GM12873 (cell line): ENCODE results near the gene C1orf226.

Experiments
- CTCF ChIP-seq: IDR thresholded peaks from 2 replicates; pipeline ENCODE4 v1.5.1; 2012; ENCODE audit warnings: low read depth, mild to moderate bottlenecking, moderate library complexity, low read length, control low read depth; ENCODE audit not compliant: insufficient read depth; ENCODE audit errors: missing control alignments

The C1orf226 gene

DNA sequence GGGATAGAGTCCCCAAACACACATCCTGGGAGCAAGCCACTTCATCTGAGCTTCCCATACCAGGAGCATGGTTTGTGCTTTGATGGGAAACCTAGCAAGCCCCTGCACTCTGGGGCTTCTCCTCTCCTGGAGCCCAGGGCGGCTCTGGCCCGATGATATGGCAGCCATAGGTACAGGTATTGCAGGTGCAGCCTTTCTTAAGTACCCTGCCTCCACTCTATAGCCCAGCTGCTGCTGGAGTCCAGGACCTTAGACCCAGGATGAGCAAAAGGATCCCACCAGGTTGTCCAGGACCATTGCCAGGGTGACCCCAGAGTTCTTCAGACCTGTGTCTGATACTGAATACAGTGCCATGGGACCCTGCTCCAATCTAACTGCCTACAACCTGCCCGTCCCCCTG, 4.2 kb downstream of the C1orf226 start:
- TF ChIP-seq CTCF, result no peak

DNA sequence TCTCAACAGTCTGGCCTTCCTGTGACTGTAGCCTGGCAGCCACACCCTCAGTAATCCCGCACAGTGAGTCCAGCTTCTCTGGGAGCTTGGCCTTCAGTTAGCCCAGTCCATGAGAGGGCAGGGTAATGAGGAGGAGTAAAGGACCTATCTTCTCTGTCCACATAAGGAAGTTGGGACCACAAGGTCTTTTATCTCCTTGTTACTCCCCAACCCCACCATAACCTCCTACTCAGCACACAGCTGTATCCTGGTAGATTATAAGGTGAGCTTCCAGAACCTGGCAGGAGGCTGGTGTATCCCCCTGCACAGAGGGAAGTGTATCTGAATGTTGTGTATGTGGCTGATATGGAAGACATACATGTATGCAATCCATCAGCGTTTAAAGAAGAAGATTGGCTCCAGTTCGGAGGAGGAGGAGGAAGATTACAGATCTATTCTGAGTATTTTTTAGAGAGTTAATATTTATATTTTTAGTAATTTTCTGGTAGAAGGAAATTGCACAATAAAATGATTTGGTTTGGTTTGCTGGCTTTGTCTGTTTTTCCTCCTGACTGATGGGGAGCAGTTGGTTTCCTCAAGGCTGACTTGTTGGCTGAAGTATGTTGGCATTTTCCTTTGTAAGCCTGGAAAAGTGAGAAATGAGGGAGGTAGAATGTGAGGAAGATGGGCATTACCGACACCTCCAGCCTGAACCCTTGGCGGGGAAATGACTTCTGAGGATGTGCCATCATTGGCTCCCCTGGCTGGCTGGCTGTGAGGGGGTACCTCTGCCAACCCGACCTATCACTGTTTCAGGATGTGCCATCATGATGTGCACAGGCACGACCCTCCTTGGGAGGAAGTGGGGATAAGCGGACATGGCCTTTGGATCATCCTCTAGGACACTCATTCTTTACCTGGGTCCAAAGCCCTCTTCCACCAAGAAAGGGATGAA, 5.0 kb downstream of the C1orf226 start:
- TF ChIP-seq CTCF, result no peak

GRCh38 chr1:162387226-162388082, 5.9 kb downstream of the C1orf226 start:
- TF ChIP-seq CTCF, result no peak

- no peak for TF ChIP-seq CTCF
Observed at GRCh38 chr1:162388083-162388594, 6.6 kb downstream of the C1orf226 start.

- no peak for TF ChIP-seq CTCF
Observed at GRCh38 chr1:162388615-162389014, 7.1 kb downstream of the C1orf226 start.

DNA sequence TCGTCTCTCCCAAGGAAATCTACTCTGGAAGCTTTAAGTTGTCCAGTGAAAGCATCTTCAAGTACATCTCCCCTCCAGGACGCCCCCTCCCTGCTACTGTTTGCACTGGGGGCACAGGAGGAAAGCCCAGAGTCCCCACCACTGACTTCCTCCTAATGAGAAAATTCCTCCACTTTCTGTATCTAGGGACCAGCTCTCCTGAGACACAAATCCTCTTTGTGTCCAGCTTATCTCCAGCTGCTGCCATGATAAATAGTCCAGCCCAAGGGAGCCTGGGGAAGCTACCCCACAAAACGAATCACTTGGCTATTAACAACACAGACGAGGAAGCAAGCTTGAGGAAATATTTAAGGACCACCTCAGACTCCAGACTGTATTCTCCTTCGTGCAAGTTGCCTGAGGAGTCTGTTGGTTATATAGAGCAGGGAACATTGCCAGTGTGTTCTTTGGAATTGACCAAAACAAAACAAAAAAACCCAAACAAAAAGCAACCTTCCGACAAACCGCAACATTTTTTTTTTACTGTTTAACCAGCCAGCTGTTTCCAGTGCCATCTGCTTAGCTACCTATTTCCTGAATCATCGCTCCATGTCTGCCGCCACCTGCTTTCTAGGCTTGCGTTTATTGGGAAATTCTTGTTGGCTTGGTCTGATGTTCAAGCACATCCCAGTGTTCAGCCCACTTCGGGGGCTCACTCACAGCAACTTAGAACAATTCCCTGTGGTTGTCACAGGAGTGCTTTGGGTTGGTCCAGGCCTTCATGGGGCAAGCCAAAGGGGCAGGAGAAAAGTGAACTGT, 7.7 kb downstream of the C1orf226 start:
- no peak for TF ChIP-seq CTCF
